ENCODE data around the gene ILF2. TPM values are rescaled to one million over a fixed set of nuclear protein-coding genes. Genes with fewer than 3 reads are reported as not detected.
"Not testable (repeated sequence)": the region's sequence is repeated elsewhere in the genome, so short reads cannot be mapped to it uniquely, and the experiment has no call there.

Gene ILF2
- total RNA-seq, 1 donor from 2014 or later: 157 TPM

- H3K4me3 Mint-ChIP-seq (ENCODE audit: unreplicated experiment); H3K27ac Mint-ChIP-seq (ENCODE audit: unreplicated experiment); DNase-seq (ENCODE audit: extremely low spot score, unreplicated experiment); H3K9me3 Mint-ChIP-seq (ENCODE audit: unreplicated experiment); H3K27me3 Mint-ChIP-seq (ENCODE audit: unreplicated experiment): not testable (repeated sequence)
- Mint-ChIP-seq H3K36me3 (ENCODE audit: unreplicated experiment) (peaks cover 14% of the 10 kb centered on the region), H3K4me1 (ENCODE audit: unreplicated experiment) (peaks cover 18% of the 10 kb centered on the region)
- TF ChIP-seq CTCF (IDR thresholded peaks at IDR 0.05): peak; percentile 39
Measured at GRCh38 chr1:153671628-153672353, 998 bp upstream of the ILF2 start.

- Mint-ChIP-seq H3K27ac (ENCODE audit: unreplicated experiment) (no peak overlapping the region), H3K9me3 (ENCODE audit: unreplicated experiment) (no peaks in the 10 kb centered on the region)
Measured at GRCh38 chr1:153670257-153670858, 435 bp downstream of the ILF2 start.

GRCh38 chr1:153669606-153670005, 1.2 kb downstream of the ILF2 start:
- Mint-ChIP-seq H3K9me3 (ENCODE audit: unreplicated experiment) (no peaks in the 10 kb centered on the region), H3K27ac (ENCODE audit: unreplicated experiment) (no peak overlapping the region), H3K36me3 (ENCODE audit: unreplicated experiment) (peaks cover 30% of the 10 kb centered on the region), H3K27me3 (ENCODE audit: unreplicated experiment) (no peaks in the 10 kb centered on the region), H3K4me1 (ENCODE audit: unreplicated experiment) (peaks cover 18% of the 10 kb centered on the region), H3K4me3 (ENCODE audit: unreplicated experiment) (no peak overlapping the region)
- no peak for TF ChIP-seq CTCF (IDR thresholded peaks at IDR 0.05)
- no peak for DNase-seq (ENCODE audit: extremely low spot score, unreplicated experiment)

More at GRCh38 chr1:153670257-153670858, 435 bp downstream of the ILF2 start:
- H3K36me3 Mint-ChIP-seq (ENCODE audit: unreplicated experiment): peaks cover 23% of the 10 kb centered on the region
- TF ChIP-seq CTCF (IDR thresholded peaks at IDR 0.05): no peak
- peaks cover 18% of the 10 kb centered on the region for H3K4me1 Mint-ChIP-seq (ENCODE audit: unreplicated experiment)
- H3K4me3 Mint-ChIP-seq (ENCODE audit: unreplicated experiment): no peak overlapping the region
- H3K27me3 Mint-ChIP-seq (ENCODE audit: unreplicated experiment): no peaks in the 10 kb centered on the region
- no peak for DNase-seq (ENCODE audit: extremely low spot score, unreplicated experiment)

GRCh38 chr1:153668672-153669071, 2.1 kb downstream of the ILF2 start:
- not testable (repeated sequence) for H3K9me3 Mint-ChIP-seq (ENCODE audit: unreplicated experiment); H3K27me3 Mint-ChIP-seq (ENCODE audit: unreplicated experiment); DNase-seq (ENCODE audit: extremely low spot score, unreplicated experiment); H3K27ac Mint-ChIP-seq (ENCODE audit: unreplicated experiment)
- Mint-ChIP-seq H3K4me3 (ENCODE audit: unreplicated experiment) (peak overlapping the region; percentile 44), H3K36me3 (ENCODE audit: unreplicated experiment) (peaks cover 37% of the 10 kb centered on the region), H3K4me1 (ENCODE audit: unreplicated experiment) (peaks cover 18% of the 10 kb centered on the region)

GRCh38 chr1:153667439-153667838, 3.4 kb downstream of the ILF2 start:
- Mint-ChIP-seq H3K36me3 (ENCODE audit: unreplicated experiment) (peaks cover 41% of the 10 kb centered on the region), H3K4me3 (ENCODE audit: unreplicated experiment) (no peak overlapping the region), H3K9me3 (ENCODE audit: unreplicated experiment) (no peaks in the 10 kb centered on the region), H3K27me3 (ENCODE audit: unreplicated experiment) (no peaks in the 10 kb centered on the region), H3K27ac (ENCODE audit: unreplicated experiment) (no peak overlapping the region), H3K4me1 (ENCODE audit: unreplicated experiment) (peaks cover 18% of the 10 kb centered on the region)
- no peak for TF ChIP-seq CTCF (IDR thresholded peaks at IDR 0.05)
- no peak for DNase-seq (ENCODE audit: extremely low spot score, unreplicated experiment)
